ENCODE measurements around the gene MUC2. TPM values are rescaled to one million over a fixed set of nuclear protein-coding genes. Genes with fewer than 3 reads are reported as not detected.

MUC2 gene
- total and polyA plus RNA-seq, 2 donors (not counting 1 experiment from before 2014, with no cell fraction given): not detected

DNA sequence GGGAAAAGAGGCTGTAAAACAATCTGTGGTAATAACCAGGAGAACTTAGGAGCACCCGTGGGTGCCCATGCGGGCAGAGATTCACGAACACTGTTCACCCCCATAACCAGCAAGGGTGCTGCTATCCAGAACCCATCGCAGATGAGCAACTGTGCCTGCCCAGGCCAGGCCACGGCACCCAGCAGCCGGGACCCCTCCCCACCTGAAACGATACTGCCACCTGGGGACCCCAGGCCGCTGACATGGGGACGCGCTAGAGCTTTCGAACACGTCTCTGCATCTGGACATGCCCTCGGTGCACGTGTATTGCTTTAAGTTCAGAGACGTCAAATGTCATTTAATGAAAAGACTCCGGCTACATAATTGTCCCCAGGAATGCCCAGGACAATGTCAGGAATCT lies 14.3 kb upstream of the MUC2 start:
- DNase-seq: no peak
- Mint-ChIP-seq H3K9me3 (ENCODE audit: insufficient read depth) (no peaks in the 10 kb centered on the region), H3K4me1 (no peaks in the 10 kb centered on the region), H3K27me3 (peaks cover 24% of the 10 kb centered on the region), H3K4me3 (no peak overlapping the region), H3K27ac (no peak overlapping the region)
- Histone ChIP-seq H3K9ac (ENCODE audit: low read length) (no peak overlapping the region), H3K4me1 (ENCODE audit: control insufficient read depth in 2 of 2, insufficient read depth in 2 of 2, low read length in 2 of 2) (no peaks in the 10 kb centered on the region), H3K27ac (ENCODE audit: low read length in 2 of 2) (no peak overlapping the region), H3K27me3 (replicated peaks in 1 of 4; ENCODE audit: control extremely low read depth in 1 of 4, control insufficient read depth in 3 of 4, insufficient read depth in 4 of 4, low read length in 3 of 4) (no peaks in the 10 kb centered on the region), H3K36me3 (replicated peaks in 1 of 2; ENCODE audit: control extremely low read depth in 1 of 2, control insufficient read depth in 1 of 2, extremely low read depth in 1 of 2, insufficient read depth in 2 of 2, low read length in 1 of 2) (no peaks in the 10 kb centered on the region), H3K79me2 (ENCODE audit: control insufficient read depth, insufficient read depth, low read length) (no peaks in the 10 kb centered on the region), H2AFZ (ENCODE audit: insufficient read depth, low read depth, low read length, poor library complexity, severe bottlenecking) (no peak overlapping the region), H3K9me3 (ENCODE audit: control extremely low read depth in 1 of 3, control insufficient read depth in 2 of 3, insufficient read depth in 1 of 3, low read length in 2 of 3) (peaks cover 0 to 7% (median 2%) of the 10 kb centered on the region in 3 donors), H4K20me1 (ENCODE audit: control insufficient read depth, insufficient read depth, low read length, poor library complexity, severe bottlenecking) (no peaks in the 10 kb centered on the region), H3K4me3 (ENCODE audit: control extremely low read depth in 1 of 5, extremely low read depth in 1 of 5, insufficient read depth in 1 of 5, low read depth in 2 of 5, low read length in 4 of 5) (no peak overlapping the region), H3K4me2 (replicated peaks; ENCODE audit: low read depth, low read length, poor library complexity, severe bottlenecking) (no peak overlapping the region)
- POLR2A ChIA-PET: no interaction called here
- 98% methylated on average over 16 of the region's 16 CpGs for WGBS (ENCODE audit: insufficient coverage)
- CTCF ChIA-PET: no interaction called here
- ATAC-seq (ENCODE audit: low read depth): no peak
- intact Hi-C loops (cut with micrococcal nuclease): no loop called here
- TF ChIP-seq, protein P1, sequence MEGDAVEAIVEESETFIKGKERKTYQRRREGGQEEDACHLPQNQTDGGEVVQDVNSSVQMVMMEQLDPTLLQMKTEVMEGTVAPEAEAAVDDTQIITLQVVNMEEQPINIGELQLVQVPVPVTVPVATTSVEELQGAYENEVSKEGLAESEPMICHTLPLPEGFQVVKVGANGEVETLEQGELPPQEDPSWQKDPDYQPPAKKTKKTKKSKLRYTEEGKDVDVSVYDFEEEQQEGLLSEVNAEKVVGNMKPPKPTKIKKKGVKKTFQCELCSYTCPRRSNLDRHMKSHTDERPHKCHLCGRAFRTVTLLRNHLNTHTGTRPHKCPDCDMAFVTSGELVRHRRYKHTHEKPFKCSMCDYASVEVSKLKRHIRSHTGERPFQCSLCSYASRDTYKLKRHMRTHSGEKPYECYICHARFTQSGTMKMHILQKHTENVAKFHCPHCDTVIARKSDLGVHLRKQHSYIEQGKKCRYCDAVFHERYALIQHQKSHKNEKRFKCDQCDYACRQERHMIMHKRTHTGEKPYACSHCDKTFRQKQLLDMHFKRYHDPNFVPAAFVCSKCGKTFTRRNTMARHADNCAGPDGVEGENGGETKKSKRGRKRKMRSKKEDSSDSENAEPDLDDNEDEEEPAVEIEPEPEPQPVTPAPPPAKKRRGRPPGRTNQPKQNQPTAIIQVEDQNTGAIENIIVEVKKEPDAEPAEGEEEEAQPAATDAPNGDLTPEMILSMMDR (IDR thresholded peaks at IDR 0.05): no peak
- no peak for TF ChIP-seq EZH2 (IDR thresholded peaks at IDR 0.05; ENCODE audit: borderline replicate concordance, insufficient read depth, low read depth, low read length, poor library complexity, severe bottlenecking)

DNA sequence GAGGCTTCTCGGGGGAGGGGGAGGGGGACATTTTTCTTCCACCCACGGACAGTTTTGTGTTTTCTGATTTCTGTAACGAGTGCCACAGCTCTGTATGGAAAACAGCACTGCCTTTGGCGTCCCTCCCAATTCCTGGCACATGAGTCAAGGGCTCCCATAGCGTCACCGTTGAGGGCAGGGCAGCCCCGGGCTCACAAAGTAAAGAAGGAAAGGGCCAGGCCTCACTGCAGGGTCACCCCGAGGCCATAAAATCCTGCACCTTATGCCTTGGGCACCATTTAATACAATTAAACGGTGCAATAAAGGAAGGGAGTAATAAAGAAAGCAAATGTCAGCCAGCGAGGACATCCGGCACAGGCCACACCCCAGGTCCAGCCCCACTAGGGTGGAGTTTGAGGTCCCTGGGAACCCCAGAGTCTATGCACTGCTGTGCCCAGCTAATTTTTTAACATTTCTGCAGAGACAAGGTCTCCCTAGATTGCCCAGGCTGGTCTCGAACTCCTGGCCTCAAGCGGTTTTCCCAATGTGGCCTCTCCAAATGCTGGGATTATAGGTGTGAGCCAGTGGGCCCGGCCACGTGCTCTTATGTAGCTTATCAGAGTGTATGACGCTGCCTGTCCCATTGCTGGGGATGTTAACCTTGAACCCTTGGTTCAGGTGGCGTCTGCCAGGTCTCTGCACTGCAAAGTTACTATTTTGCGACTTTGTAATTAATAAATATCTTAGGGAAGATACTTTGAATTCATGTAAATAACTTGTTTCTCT lies 13.6 kb upstream of the MUC2 start:
- Histone ChIP-seq H3K79me2 (ENCODE audit: control insufficient read depth, insufficient read depth, low read length) (no peaks in the 10 kb centered on the region), H3K27ac (ENCODE audit: low read length in 2 of 2) (no peak overlapping the region), H3K4me3 (ENCODE audit: control extremely low read depth in 1 of 5, extremely low read depth in 1 of 5, insufficient read depth in 1 of 5, low read depth in 2 of 5, low read length in 4 of 5) (no peak overlapping the region), H3K27me3 (replicated peaks in 1 of 4; ENCODE audit: control extremely low read depth in 1 of 4, control insufficient read depth in 3 of 4, insufficient read depth in 4 of 4, low read length in 3 of 4) (no peaks in the 10 kb centered on the region), H4K20me1 (ENCODE audit: control insufficient read depth, insufficient read depth, low read length, poor library complexity, severe bottlenecking) (no peaks in the 10 kb centered on the region), H3K9me3 (ENCODE audit: control extremely low read depth in 1 of 3, control insufficient read depth in 2 of 3, insufficient read depth in 1 of 3, low read length in 2 of 3) (peaks cover 0 to 7% (median 2%) of the 10 kb centered on the region in 3 donors), H2AFZ (ENCODE audit: insufficient read depth, low read depth, low read length, poor library complexity, severe bottlenecking) (no peak overlapping the region), H3K9ac (ENCODE audit: low read length) (no peak overlapping the region), H3K4me1 (ENCODE audit: control insufficient read depth in 2 of 2, insufficient read depth in 2 of 2, low read length in 2 of 2) (no peaks in the 10 kb centered on the region), H3K36me3 (replicated peaks in 1 of 2; ENCODE audit: control extremely low read depth in 1 of 2, control insufficient read depth in 1 of 2, extremely low read depth in 1 of 2, insufficient read depth in 2 of 2, low read length in 1 of 2) (no peaks in the 10 kb centered on the region), H3K4me2 (replicated peaks; ENCODE audit: low read depth, low read length, poor library complexity, severe bottlenecking) (no peak overlapping the region)
- Mint-ChIP-seq H3K27ac (no peak overlapping the region), H3K27me3 (peaks cover 26% of the 10 kb centered on the region), H3K4me1 (no peaks in the 10 kb centered on the region), H3K9me3 (ENCODE audit: insufficient read depth) (no peaks in the 10 kb centered on the region), H3K4me3 (no peak overlapping the region)
- WGBS (ENCODE audit: insufficient coverage): 86% methylated on average over 16 of the region's 18 CpGs
- DNase-seq (no peak), ATAC-seq (ENCODE audit: low read depth) (no peak)
- intact Hi-C loops (cut with micrococcal nuclease): no loop called here
- TF ChIP-seq, protein P1 (IDR thresholded peaks at IDR 0.05): no peak
- TF ChIP-seq EZH2 (IDR thresholded peaks at IDR 0.05; ENCODE audit: borderline replicate concordance, insufficient read depth, low read depth, low read length, poor library complexity, severe bottlenecking): no peak
- POLR2A ChIA-PET: no interaction called here
- CTCF ChIA-PET: no interaction called here
